Neural progenitor cell (in vitro differentiated cells): Measurements from ENCODE around the gene TRAF3. TPM values are rescaled to one million over a fixed set of nuclear protein-coding genes. Genes with fewer than 3 reads are reported as not detected.
A peak's percentile ranks its signal among the peaks of the same experiment; 100 is the strongest.

Source experiments
- DNase-seq: peaks from one replicate; pipeline ENCODE4 v3.0.0-alpha.2; 2016; ENCODE audit warnings: low spot score
- H2AFZ ChIP-seq: fragments of 200-600 bp; sonication (generic); replicated peaks from 2 replicates; pipeline ENCODE4 v1.6.1; 2016; ENCODE audit warnings: antibody characterized with exemption
- H3F3A ChIP-seq: fragments of 200-600 bp; sonication (generic); 2 replicates; pipeline ENCODE4 v1.6.1; 2016; ENCODE audit warnings: antibody characterized with exemption, low read depth
- H3K27ac ChIP-seq: fragments of 200-600 bp; sonication (generic); 2 replicates; pipeline ENCODE4 v1.5.1; 2016; ENCODE audit warnings: mild to moderate bottlenecking
- H3K27me3 ChIP-seq: fragments of 200-600 bp; sonication (generic); 2 replicates; pipeline ENCODE4 v1.6.1; 2016; ENCODE audit warnings: mild to moderate bottlenecking, moderate library complexity
- H3K36me3 ChIP-seq: fragments of 200-600 bp; sonication (generic); 2 replicates; pipeline ENCODE4 v1.5.1; 2016
- H3K4me1 ChIP-seq: fragments of 200-600 bp; sonication (generic); 2 replicates; pipeline ENCODE4 v1.6.1; 2016; ENCODE audit warnings: mixed run types
- H3K4me2 ChIP-seq: fragments of 200-600 bp; sonication (generic); 2 replicates; pipeline ENCODE4 v1.6.1; 2016
- H3K4me3 ChIP-seq: fragments of 200-600 bp; sonication (generic); 2 replicates; pipeline ENCODE4 v1.5.1; 2016
- H3K79me2 ChIP-seq: fragments of 200-600 bp; sonication (generic); 2 replicates; pipeline ENCODE4 v1.6.1; 2016; ENCODE audit warnings: low read depth
- H3K9ac ChIP-seq: fragments of 200-600 bp; sonication (generic); 2 replicates; pipeline ENCODE4 v1.6.1; 2016
- H3K9me3 ChIP-seq: fragments of 200-600 bp; sonication (generic); 2 replicates; pipeline ENCODE4 v1.5.1; 2016; ENCODE audit warnings: low read depth
- H4K20me1 ChIP-seq: fragments of 200-600 bp; sonication (generic); 2 replicates; pipeline ENCODE4 v1.6.1; 2016; ENCODE audit warnings: low read depth
- H3K27ac Mint-ChIP-seq: 3 replicates; pipeline ENCODE4 v1.8.0; 2021; ENCODE audit warnings: mixed read lengths
- H3K27me3 Mint-ChIP-seq: 2 replicates; pipeline ENCODE4 v1.8.0; 2022; ENCODE audit warnings: low read depth, mild to moderate bottlenecking, inconsistent platforms, moderate library complexity, mixed read lengths; ENCODE audit not compliant: insufficient read depth
- H3K36me3 Mint-ChIP-seq: 3 replicates; pipeline ENCODE4 v1.8.0; 2021; ENCODE audit warnings: mixed read lengths
- H3K4me1 Mint-ChIP-seq: 3 replicates; pipeline ENCODE4 v1.8.0; 2021; ENCODE audit warnings: mixed read lengths
- H3K4me3 Mint-ChIP-seq: 3 replicates; pipeline ENCODE4 v1.8.0; 2021; ENCODE audit warnings: mild to moderate bottlenecking, moderate library complexity, mixed read lengths
- H3K9me3 Mint-ChIP-seq: 3 replicates; pipeline ENCODE4 v1.8.0; 2020; ENCODE audit warnings: mixed read lengths
- CTCF ChIP-seq: fragments of 200-600 bp; sonication (generic); IDR thresholded peaks from 2 replicates; pipeline ENCODE4 v1.5.1; 2017; ENCODE audit warnings: antibody characterized with exemption, mild to moderate bottlenecking
- EZH2 ChIP-seq: fragments of 200-600 bp; sonication (generic); IDR thresholded peaks from 2 replicates; pipeline ENCODE4 v1.6.1; 2017; ENCODE audit warnings: antibody characterized with exemption, mild to moderate bottlenecking, moderate library complexity
- EZH2phosphoT487 ChIP-seq: fragments of 200-600 bp; sonication (generic); IDR thresholded peaks from 2 replicates; pipeline ENCODE4 v1.6.1; 2017; ENCODE audit warnings: antibody characterized with exemption
- total RNA-seq: library from RNA; depleted of rRNA; stranded (reverse); fragments of >200 nt; gene quantifications from 2 replicates; pipeline ENCODE4 v1.2.3, GENCODE V29; 2015; ENCODE audit warnings: low replicate concordance

Gene TRAF3
- total RNA-seq, 1 donor from 2014 or later: 18.1 TPM

DNA sequence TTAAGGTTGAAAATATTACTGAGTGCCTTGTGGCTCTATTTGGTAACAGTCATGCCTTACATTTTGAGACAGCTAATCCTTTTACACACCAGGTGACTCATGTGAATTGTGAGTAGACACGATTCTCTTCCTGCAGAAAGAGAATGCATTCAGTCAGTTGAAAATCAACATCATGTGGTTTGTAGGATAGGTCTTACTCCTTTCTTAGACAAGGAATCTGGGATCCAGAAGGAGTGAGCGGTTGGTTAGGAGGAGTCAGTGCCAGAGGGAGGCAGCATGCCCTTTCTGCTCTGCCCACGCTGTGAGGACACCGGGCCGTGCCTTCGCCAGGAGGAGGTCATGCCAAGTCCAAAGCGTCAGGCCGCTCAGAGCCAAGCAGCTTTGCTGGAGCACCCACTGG is 47.6 kb downstream of the TRAF3 start:
- Histone ChIP-seq H3K4me2 (no peak overlapping the region), H4K20me1 (peaks cover 21% of the 10 kb centered on the region), H3K9me3 (no peaks in the 10 kb centered on the region), H3F3A (no peaks in the 10 kb centered on the region), H3K27me3 (no peaks in the 10 kb centered on the region), H3K4me1 (peaks cover 7% of the 10 kb centered on the region), H3K4me3 (no peak overlapping the region), H3K36me3 (no peaks in the 10 kb centered on the region), H3K27ac (no peak overlapping the region), H3K79me2 (peaks cover 4% of the 10 kb centered on the region), H2AFZ (no peak overlapping the region), H3K9ac (no peak overlapping the region)
- peaks cover 7% of the 10 kb centered on the region for H3K36me3 Mint-ChIP-seq
- no peak overlapping the region for H3K4me3 Mint-ChIP-seq
- no peaks in the 10 kb centered on the region for H3K9me3 Mint-ChIP-seq
- H3K4me1 Mint-ChIP-seq: peaks cover 62% of the 10 kb centered on the region
- peaks cover 3% of the 10 kb centered on the region for H3K27me3 Mint-ChIP-seq
- no peak overlapping the region for H3K27ac Mint-ChIP-seq
- TF ChIP-seq EZH2phosphoT487 (no peak), EZH2 (no peak), CTCF (no peak)
- DNase-seq: no peak

GRCh38 chr14:102825307-102826095 is 48.3 kb downstream of the TRAF3 start:
- H3K27me3 Mint-ChIP-seq: peaks cover 3% of the 10 kb centered on the region
- peaks cover 7% of the 10 kb centered on the region for H3K36me3 Mint-ChIP-seq
- peak overlapping the region; percentile 72 for H3K27ac Mint-ChIP-seq
- peaks cover 69% of the 10 kb centered on the region for H3K4me1 Mint-ChIP-seq
- Histone ChIP-seq H3K9ac (no peak overlapping the region), H3K79me2 (peaks cover 4% of the 10 kb centered on the region), H3K27ac (no peak overlapping the region), H3K9me3 (no peaks in the 10 kb centered on the region), H3K27me3 (no peaks in the 10 kb centered on the region), H3K4me1 (peaks cover 7% of the 10 kb centered on the region), H4K20me1 (peaks cover 18% of the 10 kb centered on the region), H3K36me3 (no peaks in the 10 kb centered on the region), H3K4me2 (no peak overlapping the region), H3F3A (no peaks in the 10 kb centered on the region), H3K4me3 (no peak overlapping the region), H2AFZ (no peak overlapping the region)
- DNase-seq: no peak
- H3K9me3 Mint-ChIP-seq: no peaks in the 10 kb centered on the region
- TF ChIP-seq CTCF: no peak
- no peak for TF ChIP-seq EZH2phosphoT487
- TF ChIP-seq EZH2: no peak
- no peak overlapping the region for H3K4me3 Mint-ChIP-seq

- no peak overlapping the region for H3K4me2 ChIP-seq
- H3K9me3 ChIP-seq: no peaks in the 10 kb centered on the region
- H3K27ac Mint-ChIP-seq: peak overlapping the region; percentile 72
- no peak overlapping the region for H3K4me3 ChIP-seq
- H3K4me1 Mint-ChIP-seq: peaks cover 70% of the 10 kb centered on the region
- no peaks in the 10 kb centered on the region for H3K36me3 ChIP-seq
- H3K36me3 Mint-ChIP-seq: peaks cover 7% of the 10 kb centered on the region
- no peak for DNase-seq
- H2AFZ ChIP-seq: no peak overlapping the region
- peaks cover 18% of the 10 kb centered on the region for H4K20me1 ChIP-seq
- no peak overlapping the region for H3K9ac ChIP-seq
- peaks cover 4% of the 10 kb centered on the region for H3K79me2 ChIP-seq
- no peaks in the 10 kb centered on the region for H3K27me3 ChIP-seq
- no peaks in the 10 kb centered on the region for H3F3A ChIP-seq
- peak overlapping the region; percentile 16 for H3K4me3 Mint-ChIP-seq
- H3K9me3 Mint-ChIP-seq: no peaks in the 10 kb centered on the region
- H3K27ac ChIP-seq: no peak overlapping the region
- TF ChIP-seq EZH2 (no peak), CTCF (no peak), EZH2phosphoT487 (no peak)
- peaks cover 3% of the 10 kb centered on the region for H3K27me3 Mint-ChIP-seq
- peaks cover 7% of the 10 kb centered on the region for H3K4me1 ChIP-seq
Observed at GRCh38 chr14:102826161-102826560, 48.9 kb downstream of the TRAF3 start.
